ENCODE measurements around the gene TMEM178A.

DNA sequence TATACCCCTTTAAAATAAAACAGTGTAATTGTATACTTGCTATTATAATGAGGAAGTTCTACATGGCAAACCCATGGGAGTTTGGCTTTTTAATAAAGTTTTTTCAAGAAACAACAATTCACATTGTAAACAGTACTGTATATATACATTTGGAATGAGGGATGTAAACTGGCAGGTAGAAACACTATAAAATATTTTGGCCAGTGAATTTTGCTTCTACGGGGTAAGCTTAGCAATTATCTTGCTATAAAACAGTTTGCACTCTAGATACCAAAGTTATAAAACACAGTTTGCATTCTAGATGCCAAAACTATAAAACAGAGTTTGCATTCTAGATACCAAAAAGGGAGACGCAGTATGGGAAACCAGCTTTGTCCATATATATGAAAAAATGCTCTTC lies 96.7 kb downstream of the TMEM178A start:
- TF ChIP-seq, protein P1, sequence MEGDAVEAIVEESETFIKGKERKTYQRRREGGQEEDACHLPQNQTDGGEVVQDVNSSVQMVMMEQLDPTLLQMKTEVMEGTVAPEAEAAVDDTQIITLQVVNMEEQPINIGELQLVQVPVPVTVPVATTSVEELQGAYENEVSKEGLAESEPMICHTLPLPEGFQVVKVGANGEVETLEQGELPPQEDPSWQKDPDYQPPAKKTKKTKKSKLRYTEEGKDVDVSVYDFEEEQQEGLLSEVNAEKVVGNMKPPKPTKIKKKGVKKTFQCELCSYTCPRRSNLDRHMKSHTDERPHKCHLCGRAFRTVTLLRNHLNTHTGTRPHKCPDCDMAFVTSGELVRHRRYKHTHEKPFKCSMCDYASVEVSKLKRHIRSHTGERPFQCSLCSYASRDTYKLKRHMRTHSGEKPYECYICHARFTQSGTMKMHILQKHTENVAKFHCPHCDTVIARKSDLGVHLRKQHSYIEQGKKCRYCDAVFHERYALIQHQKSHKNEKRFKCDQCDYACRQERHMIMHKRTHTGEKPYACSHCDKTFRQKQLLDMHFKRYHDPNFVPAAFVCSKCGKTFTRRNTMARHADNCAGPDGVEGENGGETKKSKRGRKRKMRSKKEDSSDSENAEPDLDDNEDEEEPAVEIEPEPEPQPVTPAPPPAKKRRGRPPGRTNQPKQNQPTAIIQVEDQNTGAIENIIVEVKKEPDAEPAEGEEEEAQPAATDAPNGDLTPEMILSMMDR (conservative IDR thresholded peaks at IDR 0.05; ENCODE audit: low read depth, low read length), result no peak
- TF ChIP-seq MAZ (IDR thresholded peaks at IDR 0.05; ENCODE audit: borderline replicate concordance, low read depth, low read length) (no peak), MXI1 (IDR thresholded peaks at IDR 0.05; ENCODE audit: borderline replicate concordance, low read depth, low read length) (no peak), RAD21 (IDR thresholded peaks at IDR 0.05; ENCODE audit: low read length) (no peak)

Measured in IMR-90 (cell line).